IMR-90 (cell line): ENCODE measurements around the gene UBASH3A.

Experiments used
- BHLHE40 ChIP-seq: fragments of 150-350 bp; IDR thresholded peaks from 2 replicates; pipeline ENCODE4 v1.6.1; 2016; ENCODE audit warnings: mild to moderate bottlenecking, low read depth, low read length
- CHD1 ChIP-seq: IDR thresholded peaks from 2 replicates; pipeline ENCODE4 v1.6.1; 2012; ENCODE audit warnings: low read depth, low read length, improper control_type of control experiment
- CTCF ChIP-seq: conservative IDR thresholded peaks from 2 replicates; pipeline ENCODE4 v1.5.1; 2012; ENCODE audit warnings: mild to moderate bottlenecking, low read depth, low read length, improper control_type of control experiment
- ELK1 ChIP-seq: fragments of 150-350 bp; IDR thresholded peaks from 2 replicates; pipeline ENCODE4 v1.6.1; 2016; ENCODE audit warnings: low read depth, mild to moderate bottlenecking, low read length, moderate library complexity, borderline replicate concordance
- FOS ChIP-seq: fragments of 150-350 bp; IDR thresholded peaks from 2 replicates; pipeline ENCODE4 v1.6.1; 2016; ENCODE audit warnings: low read depth, low read length
- MAFK ChIP-seq: IDR thresholded peaks from 2 replicates; pipeline ENCODE4 v1.6.1; 2012; ENCODE audit warnings: low read depth, low read length, improper control_type of control experiment
- MAZ ChIP-seq: IDR thresholded peaks from 2 replicates; pipeline ENCODE4 v1.6.1; 2012; ENCODE audit warnings: low read depth, mild to moderate bottlenecking, low read length, improper control_type of control experiment, moderate library complexity, borderline replicate concordance
- POLR2A ChIP-seq: IDR thresholded peaks from 2 replicates; pipeline ENCODE4 v1.6.1; 2012; ENCODE audit warnings: mild to moderate bottlenecking, low read depth, low read length
- RAD21 ChIP-seq: IDR thresholded peaks from 2 replicates; pipeline ENCODE4 v1.6.1; 2012; ENCODE audit warnings: low read length, improper control_type of control experiment
- RCOR1 ChIP-seq: IDR thresholded peaks from 2 replicates; pipeline ENCODE4 v1.6.1; 2012; ENCODE audit warnings: mild to moderate bottlenecking, low read length, improper control_type of control experiment; ENCODE audit not compliant: insufficient replicate concordance
- RFX5 ChIP-seq: IDR thresholded peaks from 2 replicates; pipeline ENCODE4 v1.8.0; 2012; ENCODE audit warnings: low read depth, mild to moderate bottlenecking, low read length, moderate library complexity
- SMC3 ChIP-seq: fragments of 150-350 bp; IDR thresholded peaks from 2 replicates; pipeline ENCODE4 v1.6.1; 2016; ENCODE audit warnings: low read depth, mild to moderate bottlenecking, antibody characterized with exemption, low read length, moderate library complexity
- USF2 ChIP-seq: fragments of 150-350 bp; IDR thresholded peaks from 2 replicates; pipeline ENCODE4 v1.6.1; 2017; ENCODE audit warnings: mild to moderate bottlenecking, antibody characterized with exemption, low read length, low read depth

GRCh38 chr21:42479582-42479981, 75.9 kb downstream of the UBASH3A start:
- TF ChIP-seq SMC3: no peak
- TF ChIP-seq RCOR1: no peak
- TF ChIP-seq POLR2A: no peak
- TF ChIP-seq CTCF: no peak
- no peak for TF ChIP-seq RAD21
- no peak for TF ChIP-seq BHLHE40
- no peak for TF ChIP-seq ELK1
- no peak for TF ChIP-seq FOS
- TF ChIP-seq USF2: no peak
- no peak for TF ChIP-seq RFX5
- TF ChIP-seq CHD1: no peak
- TF ChIP-seq MAFK: no peak
- TF ChIP-seq MAZ: no peak
